Left cardiac atrium (tissue), 4 donors: ENCODE measurements around the gene JADE2. TPM values are rescaled to one million over a fixed set of nuclear protein-coding genes. Genes with fewer than 3 reads are reported as not detected.

ENCODE experiments used
- ATAC-seq, 2 donors: fragments of 200-7000 bp; cut with Tn5 transposase; one replicate each; pipeline ENCODE4 v1.9.1; 2020; ENCODE audit warnings: mild to moderate bottlenecking in 2 of 2, moderate library complexity in 2 of 2
- DNase-seq: peaks from one replicate; pipeline ENCODE4 v3.0.0-alpha.2; 2020
- intact Hi-C, 2 donors: fragments of 100-400 bp; cut with DNase I; formaldehyde crosslinking; loops; one replicate each; pipeline versions ENCODE4 v1.14.1 to v1.15.1; 2022 to 2023
- total RNA-seq, 2 donors: library from RNA; stranded (reverse); fragmentation: NEBNext Ultra II Directional; extraction: Animal tissue kit (Norgen Biotek cat#: 25700); gene quantifications; one replicate each; pipeline ENCODE4 v1.2.1, GENCODE V29; 2021
- donor health status: DM: no; HTN: yes; CAD: no.
- donor health status: DM: no; HTN: yes; CAD: no; lungs with severe emphysema.
- donor health status: DM: yes; HTN: yes; CAD: no.
- donor health status: Dilated cardiomyopathy.

Gene JADE2
- total RNA-seq, 2 donors from 2014 or later, result 34.7 to 49.0 TPM

DNA sequence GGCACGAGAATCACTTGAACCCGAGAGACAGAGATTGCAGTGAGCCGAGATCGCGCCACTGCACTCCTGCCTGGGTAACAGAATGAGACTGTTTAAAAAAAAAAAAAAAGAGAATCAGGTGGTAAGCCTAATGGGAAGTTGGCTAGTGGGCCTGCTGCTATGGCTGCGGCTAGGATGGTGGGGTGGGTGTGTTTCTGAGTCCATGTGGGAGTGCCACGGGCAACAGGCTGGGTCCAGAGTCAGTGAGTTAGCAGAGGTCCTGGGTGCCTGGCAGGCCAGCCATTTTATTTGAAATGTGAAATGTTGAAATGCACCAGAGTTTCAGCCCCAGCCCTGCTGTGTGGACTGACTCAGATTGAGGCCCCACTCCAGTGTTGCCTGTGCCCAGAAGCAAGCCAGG lies 37.8 kb downstream of the JADE2 start:
- intact Hi-C loops, result no loop called here
- ATAC-seq, result no peak
- no peak for DNase-seq

GRCh38 chr5:134563962-134564361 lies 38.5 kb downstream of the JADE2 start:
- intact Hi-C loops, result no loop called here
- ATAC-seq, result no peak
- DNase-seq, result no peak

GRCh38 chr5:134564396-134564795 lies 38.9 kb downstream of the JADE2 start:
- DNase-seq, result no peak
- no peak for ATAC-seq
- intact Hi-C loops, result no loop called here

DNA sequence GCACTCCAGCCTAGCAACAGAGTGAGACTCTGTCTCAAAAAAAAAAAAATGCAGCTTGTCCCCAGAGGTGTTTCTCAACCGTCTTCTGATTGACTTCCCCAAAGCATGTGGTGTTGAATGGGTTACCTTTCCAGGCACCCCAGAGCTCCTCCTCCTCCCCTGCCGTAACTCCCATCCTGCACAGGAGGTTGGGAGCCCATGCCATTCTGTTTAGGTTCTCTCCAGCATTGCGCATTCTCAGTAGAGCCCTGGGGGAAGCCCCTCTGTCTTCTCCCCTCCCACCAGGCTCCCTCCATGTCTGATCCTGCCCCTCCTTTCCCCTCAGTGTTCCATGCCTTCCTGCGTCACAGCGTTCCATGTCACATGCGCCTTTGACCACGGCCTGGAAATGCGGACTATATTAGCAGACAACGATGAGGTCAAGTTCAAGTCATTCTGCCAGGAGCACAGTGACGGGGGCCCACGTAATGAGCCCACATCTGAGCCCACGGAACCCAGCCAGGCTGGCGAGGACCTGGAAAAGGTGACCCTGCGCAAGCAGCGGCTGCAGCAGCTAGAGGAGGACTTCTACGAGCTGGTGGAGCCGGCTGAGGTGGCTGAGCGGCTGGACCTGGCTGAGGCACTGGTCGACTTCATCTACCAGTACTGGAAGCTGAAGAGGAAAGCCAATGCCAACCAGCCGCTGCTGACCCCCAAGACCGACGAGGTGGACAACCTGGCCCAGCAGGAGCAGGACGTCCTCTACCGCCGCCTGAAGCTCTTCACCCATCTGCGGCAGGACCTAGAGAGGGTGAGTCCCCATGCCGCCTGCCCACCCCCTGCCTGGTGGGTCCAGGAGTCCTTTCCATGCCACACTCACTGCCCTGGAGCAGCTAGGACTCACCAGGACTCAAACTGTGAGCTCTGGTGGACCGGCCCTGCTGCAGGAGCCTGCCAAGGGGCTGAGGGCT lies 40.6 kb downstream of the JADE2 start:
- intact Hi-C loops, result no loop called here
- no peak for DNase-seq
- no peak for ATAC-seq

DNA sequence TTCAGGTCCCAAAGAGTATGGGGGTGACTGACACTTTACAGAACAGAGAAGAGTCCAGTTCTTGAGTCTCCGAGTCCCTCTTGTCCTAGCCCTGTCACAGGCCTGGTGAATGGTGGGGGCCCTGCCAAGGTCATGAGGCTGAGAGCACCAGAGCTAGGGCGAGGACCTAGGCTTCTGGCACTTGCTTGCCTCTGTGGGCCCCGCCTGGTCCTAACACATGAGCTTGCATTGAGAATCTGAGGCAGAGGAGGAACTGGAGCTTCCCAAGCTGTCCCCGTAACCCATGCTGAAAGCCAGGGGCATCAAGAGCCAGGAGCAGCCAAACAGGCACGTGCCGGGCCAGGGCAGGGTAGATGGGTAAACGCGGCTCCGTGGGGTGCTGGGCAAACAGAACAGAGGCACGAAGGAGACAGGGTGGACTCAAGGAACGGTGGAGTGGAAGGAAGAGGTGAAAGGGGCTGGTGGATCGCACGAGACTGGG lies 41.3 kb downstream of the JADE2 start:
- intact Hi-C loops, result no loop called here
- ATAC-seq, result no peak
- no peak for DNase-seq

DNA sequence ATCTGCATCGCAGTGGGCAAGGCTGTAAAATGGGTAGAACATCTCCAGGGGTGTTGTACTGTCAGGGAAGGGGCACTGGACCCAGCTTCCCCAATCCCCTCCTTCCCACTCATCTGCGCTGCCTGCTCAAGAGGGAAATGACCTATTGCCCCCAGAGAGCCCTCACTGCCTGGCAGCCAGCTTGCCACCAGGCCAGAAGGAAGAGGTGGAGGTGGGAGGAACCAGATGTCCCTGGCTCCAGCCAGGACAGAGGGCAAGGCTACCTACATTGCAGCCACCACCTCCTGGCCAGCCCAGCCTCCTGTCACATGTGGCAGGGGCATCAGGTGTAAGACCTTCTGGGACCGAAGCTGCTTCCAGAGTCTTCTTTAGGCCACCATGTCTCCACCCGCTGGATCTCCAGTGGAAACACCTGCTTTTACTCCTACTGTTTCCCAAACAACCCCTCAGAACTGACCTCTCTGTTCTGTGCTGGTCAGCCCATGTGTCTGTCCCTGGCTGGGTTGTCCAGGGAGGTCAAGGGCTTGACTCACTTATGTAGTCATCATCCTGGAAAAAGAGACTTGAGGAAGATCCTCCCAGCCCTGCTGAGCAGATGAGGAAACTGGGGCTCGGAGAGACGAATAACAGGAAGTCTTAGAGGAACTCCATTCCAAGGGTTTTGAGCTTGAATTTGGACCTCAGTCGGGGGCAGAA lies 42.3 kb downstream of the JADE2 start:
- DNase-seq (peak; percentile 73), ATAC-seq (peak; percentile 13 to 88)
- intact Hi-C loops, result no loop called here

DNA sequence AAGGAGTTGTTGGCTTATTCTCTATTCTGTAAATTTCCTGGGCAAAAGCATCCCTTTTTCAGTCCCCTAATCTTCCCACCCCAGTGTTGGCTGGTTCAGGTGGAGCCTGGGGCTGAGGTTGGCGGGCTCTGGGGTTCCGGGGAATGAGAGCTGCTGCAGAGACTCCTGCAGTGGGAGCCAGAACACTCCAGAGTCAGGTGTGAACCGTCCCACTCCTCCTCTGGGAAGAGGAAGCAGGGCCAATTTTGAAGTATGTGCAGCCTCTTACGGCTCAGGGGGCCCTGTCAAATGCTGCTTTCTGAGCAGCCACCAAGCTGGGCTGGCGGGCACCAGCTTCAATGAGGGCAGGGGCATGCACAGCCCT lies 42.8 kb downstream of the JADE2 start:
- intact Hi-C loops, result no loop called here

GRCh38 chr5:134568761-134569695 lies 43.6 kb downstream of the JADE2 start:
- ATAC-seq, result peak; percentile 70 to 71
- intact Hi-C loops, result no loop called here
- peak; percentile 91 for DNase-seq

More for the DNA sequence above, 42.8 kb downstream of the JADE2 start:
- no peak for ATAC-seq
- DNase-seq, result no peak

- intact Hi-C loops, result loop anchor here in 1 of 2 donors (10.0 kb wide), 1 partner anchor 135 kb away; no protein-coding TSS in a partner anchor
- ATAC-seq (peak in 1 of 2 donors; percentile 4), DNase-seq (no peak)
These were observed 44.4 kb downstream of the JADE2 start for GRCh38 chr5:134569758-134570364.

GRCh38 chr5:134570365-134570758 lies 44.9 kb downstream of the JADE2 start:
- intact Hi-C loops, result loop anchor here in 1 of 2 donors (10.0 kb wide), 1 partner anchor 136 kb away; no protein-coding TSS in a partner anchor
- ATAC-seq, result no peak
- no peak for DNase-seq

GRCh38 chr5:134570886-134571285 lies 45.4 kb downstream of the JADE2 start:
- DNase-seq (no peak), ATAC-seq (peak in 1 of 2 donors; percentile 2)
- intact Hi-C loops, result loop anchor here in 1 of 2 donors (10.0 kb wide), 1 partner anchor 136 kb away; no protein-coding TSS in a partner anchor

DNA sequence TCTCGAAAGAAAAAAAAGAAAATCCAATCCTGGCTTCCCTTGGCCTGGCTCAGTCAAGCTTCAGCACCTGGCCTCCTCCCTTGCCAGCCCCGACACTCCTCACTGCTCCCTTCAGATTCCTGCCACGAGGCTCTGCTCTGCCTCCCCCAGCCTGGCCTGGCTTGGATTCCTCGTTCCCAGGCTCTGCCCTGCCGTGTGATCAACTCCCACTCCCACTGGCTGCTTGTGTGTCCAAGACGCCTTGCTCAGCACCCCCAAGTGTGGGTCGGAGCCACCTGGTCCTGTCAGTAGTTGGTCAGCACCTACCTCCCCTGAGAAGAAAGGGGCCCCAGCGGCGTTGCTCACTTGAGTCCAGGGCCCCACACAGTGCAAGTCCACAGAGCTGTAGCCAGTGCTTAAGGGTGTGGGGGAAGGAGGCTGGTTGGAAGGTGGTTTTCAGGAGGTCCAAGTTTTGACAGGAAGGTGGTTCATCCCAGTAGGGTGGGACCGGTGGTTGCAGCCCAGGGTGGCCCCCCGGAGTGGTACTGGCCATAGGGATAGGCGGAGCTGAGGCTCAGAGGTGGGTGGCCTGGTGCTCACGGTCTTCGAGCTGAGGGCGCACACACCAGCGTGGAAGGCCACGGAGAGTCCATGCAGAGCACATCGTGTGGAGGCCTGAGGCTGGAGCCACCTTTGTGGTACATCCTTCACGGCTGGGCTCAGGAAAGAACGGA lies 46.4 kb downstream of the JADE2 start:
- ATAC-seq, result no peak
- intact Hi-C loops, result loop anchor here in 1 of 2 donors (10.0 kb wide), 1 partner anchor 137 kb away; no protein-coding TSS in a partner anchor
- no peak for DNase-seq

DNA sequence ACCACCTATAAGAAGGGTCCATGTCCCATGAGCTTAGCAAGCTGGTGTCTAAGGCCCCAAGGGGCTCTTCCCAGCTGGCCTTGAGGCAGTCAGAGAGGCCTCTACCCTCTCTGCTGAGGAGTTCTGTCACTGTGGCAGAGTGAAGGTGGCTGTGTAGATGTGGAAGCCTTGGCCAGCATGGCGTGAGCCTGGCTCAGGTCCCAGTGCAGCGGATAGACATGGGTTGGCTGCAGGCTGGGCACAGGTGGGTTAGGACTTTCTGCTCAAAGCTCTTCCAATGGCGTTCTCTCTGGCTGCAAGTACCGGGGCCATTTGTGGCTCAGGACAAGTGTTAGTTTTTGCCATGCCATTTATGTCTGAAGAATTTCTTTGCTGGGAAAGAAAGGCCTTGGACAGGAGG lies 47.3 kb downstream of the JADE2 start:
- ATAC-seq, result no peak
- no peak for DNase-seq
- intact Hi-C loops, result loop anchor here in 1 of 2 donors (10.0 kb wide), 1 partner anchor 138 kb away; no protein-coding TSS in a partner anchor

GRCh38 chr5:134574521-134574920 lies 49.1 kb downstream of the JADE2 start:
- ATAC-seq (peak; percentile 9 to 39), DNase-seq (no peak)
- intact Hi-C loops, result loop anchor here in 1 of 2 donors (10.0 kb wide), 1 partner anchor 140 kb away; no protein-coding TSS in a partner anchor

DNA sequence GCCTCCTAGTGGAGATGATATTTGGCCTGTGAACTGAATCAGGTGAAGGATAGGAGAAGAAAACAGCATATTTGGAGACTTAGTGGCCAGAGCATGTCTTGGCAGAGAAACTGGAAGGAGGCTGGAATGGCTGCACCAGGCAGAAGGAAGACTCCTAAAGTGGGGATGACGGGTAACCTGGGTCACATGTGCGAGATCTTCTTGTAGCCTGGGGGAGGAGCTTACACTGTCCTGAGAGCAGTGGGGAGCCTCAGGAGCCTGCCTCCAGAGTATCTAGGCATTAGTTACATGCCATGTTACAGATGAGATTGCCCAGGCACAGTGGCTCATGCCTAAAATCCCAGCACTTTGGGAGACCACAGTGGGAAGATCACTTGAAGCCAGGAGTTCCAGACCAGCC lies 49.8 kb downstream of the JADE2 start:
- no peak for ATAC-seq
- intact Hi-C loops, result loop anchor here (5.0 to 10.0 kb wide), 3 partner anchors 48 to 268 kb away; partner anchors contain the start of gene JADE2 (in 1 of the 2)

GRCh38 chr5:134576386-134577021 lies 51.0 kb downstream of the JADE2 start:
- ATAC-seq (no peak), DNase-seq (no peak)
- intact Hi-C loops, result loop anchor here (5.0 to 10.0 kb wide), 3 partner anchors 49 to 269 kb away; partner anchors contain the start of gene JADE2 (in 1 of the 2)

More for the DNA sequence above, 49.8 kb downstream of the JADE2 start:
- no peak for DNase-seq
